Measurements from ENCODE around the gene ELAVL2.

DNA sequence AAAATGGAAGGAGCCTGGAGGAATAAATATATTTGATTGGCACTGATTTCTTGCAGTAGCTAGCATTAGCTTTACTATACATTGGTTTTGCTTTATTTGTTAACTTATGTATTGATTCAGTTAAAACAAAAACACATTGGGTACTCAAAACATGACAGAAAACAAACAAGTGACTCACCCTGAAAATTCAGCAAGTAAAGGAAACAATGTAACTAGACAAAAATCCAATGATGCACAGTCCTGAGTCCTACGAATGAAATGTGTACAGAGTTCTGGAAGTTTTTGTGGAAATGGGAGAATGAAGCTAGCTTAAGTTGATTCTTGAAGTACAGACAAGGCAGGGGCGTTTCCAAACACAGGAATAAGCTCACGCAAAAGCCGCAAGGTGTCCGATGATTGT is 175.0 kb downstream of the ELAVL2 start:
- TF ChIP-seq, protein P1, sequence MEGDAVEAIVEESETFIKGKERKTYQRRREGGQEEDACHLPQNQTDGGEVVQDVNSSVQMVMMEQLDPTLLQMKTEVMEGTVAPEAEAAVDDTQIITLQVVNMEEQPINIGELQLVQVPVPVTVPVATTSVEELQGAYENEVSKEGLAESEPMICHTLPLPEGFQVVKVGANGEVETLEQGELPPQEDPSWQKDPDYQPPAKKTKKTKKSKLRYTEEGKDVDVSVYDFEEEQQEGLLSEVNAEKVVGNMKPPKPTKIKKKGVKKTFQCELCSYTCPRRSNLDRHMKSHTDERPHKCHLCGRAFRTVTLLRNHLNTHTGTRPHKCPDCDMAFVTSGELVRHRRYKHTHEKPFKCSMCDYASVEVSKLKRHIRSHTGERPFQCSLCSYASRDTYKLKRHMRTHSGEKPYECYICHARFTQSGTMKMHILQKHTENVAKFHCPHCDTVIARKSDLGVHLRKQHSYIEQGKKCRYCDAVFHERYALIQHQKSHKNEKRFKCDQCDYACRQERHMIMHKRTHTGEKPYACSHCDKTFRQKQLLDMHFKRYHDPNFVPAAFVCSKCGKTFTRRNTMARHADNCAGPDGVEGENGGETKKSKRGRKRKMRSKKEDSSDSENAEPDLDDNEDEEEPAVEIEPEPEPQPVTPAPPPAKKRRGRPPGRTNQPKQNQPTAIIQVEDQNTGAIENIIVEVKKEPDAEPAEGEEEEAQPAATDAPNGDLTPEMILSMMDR (IDR thresholded peaks at IDR 0.05), result no peak
- TF ChIP-seq POLR2A (IDR thresholded peaks at IDR 0.05; ENCODE audit: low read depth) (no peak), POLR2AphosphoS5 (IDR thresholded peaks at IDR 0.05) (no peak)
